Measurements from ENCODE around the gene DYNLRB1. TPM values are rescaled to one million over a fixed set of nuclear protein-coding genes. Genes with fewer than 3 reads are reported as not detected.

The DYNLRB1 gene
- total and polyA plus RNA-seq, 9 donors, result 67.9 to 133 (median 124) TPM

- Histone ChIP-seq H3K9me3 (replicated peaks; ENCODE audit: control insufficient read depth, low read depth, low read length) (no peaks in the 10 kb centered on the region), H3K4me3 (ENCODE audit: low read length) (no peak overlapping the region), H3K4me1 (ENCODE audit: control insufficient read depth, insufficient read depth, low read length) (no peaks in the 10 kb centered on the region), H3K36me3 (ENCODE audit: control insufficient read depth, insufficient read depth, low read length) (no peaks in the 10 kb centered on the region), H3K27me3 (ENCODE audit: control insufficient read depth, insufficient read depth, low read length) (no peaks in the 10 kb centered on the region), H3K27ac (ENCODE audit: low read length) (no peak overlapping the region)
- 78% methylated on average over 8 of the region's 13 CpGs for WGBS (ENCODE audit: insufficient coverage)
- no peak for DNase-seq
Observed at GRCh38 chr20:34549929-34550305, 33.7 kb downstream of the DYNLRB1 start.

GRCh38 chr20:34552569-34552968 is 36.3 kb downstream of the DYNLRB1 start:
- H3K27me3 ChIP-seq (ENCODE audit: control insufficient read depth, insufficient read depth, low read length), result no peaks in the 10 kb centered on the region
- no peaks in the 10 kb centered on the region for H3K36me3 ChIP-seq (ENCODE audit: control insufficient read depth, insufficient read depth, low read length)
- WGBS (ENCODE audit: insufficient coverage), result 86% methylated on average over 5 of the region's 6 CpGs
- no peaks in the 10 kb centered on the region for H3K4me1 ChIP-seq (ENCODE audit: control insufficient read depth, insufficient read depth, low read length)
- DNase-seq, result no peak
- no peak overlapping the region for H3K27ac ChIP-seq (ENCODE audit: low read length)
- H3K9me3 ChIP-seq (replicated peaks; ENCODE audit: control insufficient read depth, low read depth, low read length), result no peaks in the 10 kb centered on the region
- H3K4me3 ChIP-seq (ENCODE audit: low read length), result no peak overlapping the region

GRCh38 chr20:34553366-34553867 is 37.2 kb downstream of the DYNLRB1 start:
- Histone ChIP-seq H3K27ac (ENCODE audit: low read length) (no peak overlapping the region), H3K27me3 (ENCODE audit: control insufficient read depth, insufficient read depth, low read length) (no peaks in the 10 kb centered on the region), H3K9me3 (replicated peaks; ENCODE audit: control insufficient read depth, low read depth, low read length) (no peaks in the 10 kb centered on the region), H3K4me1 (ENCODE audit: control insufficient read depth, insufficient read depth, low read length) (peaks cover 7% of the 10 kb centered on the region), H3K36me3 (ENCODE audit: control insufficient read depth, insufficient read depth, low read length) (no peaks in the 10 kb centered on the region), H3K4me3 (ENCODE audit: low read length) (no peak overlapping the region)
- 29% methylated on average over 2 of the region's 4 CpGs for WGBS (ENCODE audit: insufficient coverage)
- no peak for DNase-seq

GRCh38 chr20:34557936-34558319 is 41.7 kb downstream of the DYNLRB1 start:
- H3K36me3 ChIP-seq (ENCODE audit: control insufficient read depth, insufficient read depth, low read length), result no peaks in the 10 kb centered on the region
- no peaks in the 10 kb centered on the region for H3K27me3 ChIP-seq (ENCODE audit: control insufficient read depth, insufficient read depth, low read length)
- H3K4me3 ChIP-seq (ENCODE audit: low read length), result peak overlapping the region; percentile 93
- no peaks in the 10 kb centered on the region for H3K9me3 ChIP-seq (replicated peaks; ENCODE audit: control insufficient read depth, low read depth, low read length)
- 30% methylated on average over 10 of the region's 11 CpGs for WGBS (ENCODE audit: insufficient coverage)
- peaks cover 14% of the 10 kb centered on the region for H3K4me1 ChIP-seq (ENCODE audit: control insufficient read depth, insufficient read depth, low read length)
- peak overlapping the region; percentile 87 for H3K27ac ChIP-seq (ENCODE audit: low read length)
- peak; percentile 42 for DNase-seq

GRCh38 chr20:34558320-34559218 is 42.3 kb downstream of the DYNLRB1 start, which contains the start of gene MAP1LC3A:
TSS of gene MAP1LC3A (plus strand) at chr20:34558718. CDS start at chr20:34558869, 151 bp downstream.
- no peaks in the 10 kb centered on the region for H3K27me3 ChIP-seq (ENCODE audit: control insufficient read depth, insufficient read depth, low read length)
- peak within 1 kb of the TSS; percentile 93 for H3K4me3 ChIP-seq (ENCODE audit: low read length)
- peaks cover 14% of the 10 kb centered on the region for H3K4me1 ChIP-seq (ENCODE audit: control insufficient read depth, insufficient read depth, low read length)
- no peaks in the 10 kb centered on the region for H3K36me3 ChIP-seq (ENCODE audit: control insufficient read depth, insufficient read depth, low read length)
- under 1% methylated on average over 95 of the region's 103 CpGs for WGBS (ENCODE audit: insufficient coverage)
- DNase-seq, result peak; percentile 97
- peak within 1 kb of the TSS; percentile 87 for H3K27ac ChIP-seq (ENCODE audit: low read length)
- H3K9me3 ChIP-seq (replicated peaks; ENCODE audit: control insufficient read depth, low read depth, low read length), result no peaks in the 10 kb centered on the region

- H3K27me3 ChIP-seq (ENCODE audit: control insufficient read depth, insufficient read depth, low read length), result no peaks in the 10 kb centered on the region
- WGBS (ENCODE audit: insufficient coverage), result 21% methylated on average over 37 of the region's 43 CpGs
- no peaks in the 10 kb centered on the region for H3K9me3 ChIP-seq (replicated peaks; ENCODE audit: control insufficient read depth, low read depth, low read length)
- peak overlapping the region; percentile 69 for H3K27ac ChIP-seq (ENCODE audit: low read length)
- H3K4me3 ChIP-seq (ENCODE audit: low read length), result peak overlapping the region; percentile 93
- peaks cover 14% of the 10 kb centered on the region for H3K4me1 ChIP-seq (ENCODE audit: control insufficient read depth, insufficient read depth, low read length)
- no peaks in the 10 kb centered on the region for H3K36me3 ChIP-seq (ENCODE audit: control insufficient read depth, insufficient read depth, low read length)
- DNase-seq, result peak; percentile 47
Observed at GRCh38 chr20:34559311-34560140, 43.3 kb downstream of the DYNLRB1 start.

GRCh38 chr20:34560141-34560523 is 43.9 kb downstream of the DYNLRB1 start:
- Histone ChIP-seq H3K9me3 (replicated peaks; ENCODE audit: control insufficient read depth, low read depth, low read length) (no peaks in the 10 kb centered on the region), H3K4me3 (ENCODE audit: low read length) (no peak overlapping the region), H3K36me3 (ENCODE audit: control insufficient read depth, insufficient read depth, low read length) (no peaks in the 10 kb centered on the region), H3K4me1 (ENCODE audit: control insufficient read depth, insufficient read depth, low read length) (peaks cover 14% of the 10 kb centered on the region), H3K27me3 (ENCODE audit: control insufficient read depth, insufficient read depth, low read length) (no peaks in the 10 kb centered on the region), H3K27ac (ENCODE audit: low read length) (no peak overlapping the region)
- 88% methylated on average over 3 of the region's 12 CpGs for WGBS (ENCODE audit: insufficient coverage)
- DNase-seq, result no peak

GRCh38 chr20:34560614-34561013 is 44.4 kb downstream of the DYNLRB1 start:
- Histone ChIP-seq H3K4me1 (ENCODE audit: control insufficient read depth, insufficient read depth, low read length) (peaks cover 14% of the 10 kb centered on the region), H3K27ac (ENCODE audit: low read length) (no peak overlapping the region), H3K4me3 (ENCODE audit: low read length) (no peak overlapping the region), H3K27me3 (ENCODE audit: control insufficient read depth, insufficient read depth, low read length) (no peaks in the 10 kb centered on the region), H3K9me3 (replicated peaks; ENCODE audit: control insufficient read depth, low read depth, low read length) (no peaks in the 10 kb centered on the region), H3K36me3 (ENCODE audit: control insufficient read depth, insufficient read depth, low read length) (no peaks in the 10 kb centered on the region)
- WGBS (ENCODE audit: insufficient coverage), result 65% methylated on average over 3 of the region's 7 CpGs
- no peak for DNase-seq

GRCh38 chr20:34561661-34562060 is 45.4 kb downstream of the DYNLRB1 start:
- no peak overlapping the region for H3K4me3 ChIP-seq (ENCODE audit: low read length)
- no peak overlapping the region for H3K27ac ChIP-seq (ENCODE audit: low read length)
- no peak for DNase-seq
- H3K36me3 ChIP-seq (ENCODE audit: control insufficient read depth, insufficient read depth, low read length), result peaks cover 6% of the 10 kb centered on the region
- H3K4me1 ChIP-seq (ENCODE audit: control insufficient read depth, insufficient read depth, low read length), result peaks cover 15% of the 10 kb centered on the region
- no peaks in the 10 kb centered on the region for H3K27me3 ChIP-seq (ENCODE audit: control insufficient read depth, insufficient read depth, low read length)
- 77% methylated on average over 10 of the region's 10 CpGs for WGBS (ENCODE audit: insufficient coverage)
- no peaks in the 10 kb centered on the region for H3K9me3 ChIP-seq (replicated peaks; ENCODE audit: control insufficient read depth, low read depth, low read length)

GRCh38 chr20:34562641-34563040 is 46.4 kb downstream of the DYNLRB1 start:
- no peaks in the 10 kb centered on the region for H3K27me3 ChIP-seq (ENCODE audit: control insufficient read depth, insufficient read depth, low read length)
- 54% methylated on average over 3 of the region's 5 CpGs for WGBS (ENCODE audit: insufficient coverage)

More at GRCh38 chr20:34562641-34563040, 46.4 kb downstream of the DYNLRB1 start:
- Histone ChIP-seq H3K36me3 (ENCODE audit: control insufficient read depth, insufficient read depth, low read length) (peaks cover 13% of the 10 kb centered on the region), H3K4me3 (ENCODE audit: low read length) (no peak overlapping the region), H3K4me1 (ENCODE audit: control insufficient read depth, insufficient read depth, low read length) (peaks cover 16% of the 10 kb centered on the region), H3K9me3 (replicated peaks; ENCODE audit: control insufficient read depth, low read depth, low read length) (no peaks in the 10 kb centered on the region), H3K27ac (ENCODE audit: low read length) (no peak overlapping the region)
- no peak for DNase-seq

Measured in muscle of leg (tissue), 11 donors.